Endothelial cell of umbilical vein (primary cell): ENCODE measurements around the gene MAPT. TPM values are rescaled to one million over a fixed set of nuclear protein-coding genes. Genes with fewer than 3 reads are reported as not detected.

Experiments used
- BruUV-seq: library from RNA; stranded (reverse); fragments of 400-500 nt; replicated peaks from 2 replicates; lab custom pipeline; 2021; lab: Mats Ljungman, UMichigan
- CTCF ChIA-PET: fragments of 300-600, 350-600 bp; sonication (Branson Sonifier 250); formaldehyde crosslinking; loops from one replicate; lab custom pipeline; 2021; ENCODE audit warnings: antibody characterized with exemption, inconsistent platforms; lab: Charles Lee
- POLR2A ChIA-PET: fragments of 300-600, 350-600 bp; sonication (Branson Sonifier 250); formaldehyde crosslinking; loops from one replicate; lab custom pipeline; 2021; ENCODE audit warnings: antibody characterized with exemption, inconsistent platforms; lab: Charles Lee
- DNase-seq: peaks from one replicate; pipeline ENCODE4 v3.0.0-alpha.2; 2011; ENCODE audit warnings: low read depth, low spot score
- FAIRE-seq: peaks from 2 replicates; lab custom pipeline; 2011; peaks lifted over from hg19 to GRCh38; lab: Jason Lieb, UNC
- H2AFZ ChIP-seq: 2 replicates; pipeline ENCODE4 v1.6.0; 2012; ENCODE audit warnings: low read depth, low read length, control low read depth, inconsistent platforms
- H3K27ac ChIP-seq: 2 replicates; pipeline ENCODE4 v1.5.1; 2011; ENCODE audit warnings: low read depth, mild to moderate bottlenecking, control low read depth, low read length, moderate library complexity; ENCODE audit not compliant: insufficient read depth
- H3K27me3 ChIP-seq, 2 experiments: 2 replicates each; pipeline versions ENCODE4 v1.6.0 to v1.6.1; 2011; ENCODE audit warnings: low read length in 2 of 2, mixed read lengths in 1 of 2; ENCODE audit not compliant: control insufficient read depth in 2 of 2, insufficient read depth in 2 of 2
- H3K36me3 ChIP-seq, 2 experiments: 2 replicates in 1 of 2; 3 replicates in 1 of 2; pipeline ENCODE4 v1.5.1; 2011; ENCODE audit warnings: low read length in 2 of 2, mild to moderate bottlenecking in 1 of 2, moderate library complexity in 1 of 2; ENCODE audit not compliant: control insufficient read depth in 2 of 2, insufficient read depth in 2 of 2; ENCODE audit errors: extremely low read depth in 1 of 2
- H3K4me1 ChIP-seq: 3 replicates; pipeline ENCODE4 v1.5.1; 2011; ENCODE audit warnings: mild to moderate bottlenecking, low read length; ENCODE audit not compliant: control insufficient read depth, insufficient read depth; ENCODE audit errors: extremely low read depth
- H3K4me2 ChIP-seq: 2 replicates; pipeline ENCODE4 v1.6.1; 2011; ENCODE audit warnings: low read length, control low read depth, mixed read lengths; ENCODE audit not compliant: insufficient read depth
- H3K4me3 ChIP-seq, 3 experiments: fragments of 200-600 bp in 1 of 3; sonication (generic), shearing (Covaris generic) in 1 of 3; replicated peaks in 1 of 3; 2 replicates each; pipeline ENCODE4 v1.5.1; 2011 to 2016; ENCODE audit warnings: control low read depth in 3 of 3, low read length in 3 of 3, mild to moderate bottlenecking in 2 of 3, inconsistent platforms in 1 of 3, low read depth in 1 of 3, moderate library complexity in 1 of 3; ENCODE audit not compliant: insufficient read depth in 1 of 3
- H3K79me2 ChIP-seq: 2 replicates; pipeline ENCODE4 v1.6.0; 2012; ENCODE audit warnings: low read length, inconsistent platforms; ENCODE audit not compliant: control insufficient read depth, insufficient read depth
- H3K9ac ChIP-seq: replicated peaks from 2 replicates; pipeline ENCODE3; 2011; ENCODE audit warnings: low read length, control low read depth; ENCODE audit not compliant: insufficient read depth; ENCODE audit errors: extremely low read depth
- H3K9me1 ChIP-seq: replicated peaks from 3 replicates; pipeline ENCODE4 v1.6.0; 2011; ENCODE audit warnings: mild to moderate bottlenecking, low read length; ENCODE audit not compliant: control insufficient read depth, insufficient read depth; ENCODE audit errors: extremely low read depth
- H3K9me3 ChIP-seq: replicated peaks from 2 replicates; pipeline ENCODE4 v1.5.1; 2012; ENCODE audit warnings: low read length, inconsistent platforms; ENCODE audit not compliant: control insufficient read depth, insufficient read depth
- H4K20me1 ChIP-seq: replicated peaks from 2 replicates; pipeline ENCODE3; 2011; ENCODE audit warnings: mild to moderate bottlenecking, low read length; ENCODE audit not compliant: control insufficient read depth, insufficient read depth; ENCODE audit errors: extremely low read depth
- CTCF ChIP-seq, 2 donors: IDR thresholded peaks; 1 replicate in 1 of 2; 2 replicates in 1 of 2; pipeline ENCODE4 v1.5.1; 2011; ENCODE audit warnings: low read length in 2 of 2, mild to moderate bottlenecking in 2 of 2, moderate library complexity in 2 of 2, control low read depth in 1 of 2, inconsistent platforms in 1 of 2, low read depth in 1 of 2; ENCODE audit not compliant: insufficient read depth in 1 of 2; ENCODE audit errors: extremely low read depth in 1 of 2
- EZH2 ChIP-seq: IDR thresholded peaks from 2 replicates; pipeline ENCODE4 v1.6.1; 2012; ENCODE audit warnings: borderline replicate concordance, low read depth, mild to moderate bottlenecking, moderate library complexity, low read length, inconsistent platforms; ENCODE audit not compliant: severe bottlenecking
- FOS ChIP-seq: IDR thresholded peaks from 2 replicates; pipeline ENCODE4 v1.6.1; 2011; ENCODE audit warnings: mild to moderate bottlenecking, low read length, moderate library complexity, borderline replicate concordance; ENCODE audit not compliant: insufficient read depth
- GATA2 ChIP-seq: IDR thresholded peaks from 2 replicates; pipeline ENCODE4 v1.7.0; 2011; ENCODE audit warnings: low read depth, mild to moderate bottlenecking, moderate library complexity, mixed read lengths, low read length; ENCODE audit not compliant: insufficient read length, insufficient read depth
- JUN ChIP-seq: IDR thresholded peaks from 2 replicates; pipeline ENCODE4 v1.6.1; 2011; ENCODE audit warnings: borderline replicate concordance, low read depth; ENCODE audit not compliant: insufficient read length, insufficient read depth
- MAX ChIP-seq: IDR thresholded peaks from 2 replicates; pipeline ENCODE4 v1.6.1; 2011; ENCODE audit not compliant: insufficient read depth, insufficient read length
- MYC ChIP-seq: IDR thresholded peaks from one replicate; pipeline ENCODE4 v1.6.1; 2011; ENCODE audit warnings: mild to moderate bottlenecking, low read depth, low read length
- POLR2A ChIP-seq: IDR thresholded peaks from 2 replicates; pipeline ENCODE4 v1.6.1; 2012; ENCODE audit warnings: low read depth, mild to moderate bottlenecking, control low read depth, low read length
- POLR2AphosphoS5 ChIP-seq: IDR thresholded peaks from 2 replicates; pipeline ENCODE4 v1.6.1; 2012; ENCODE audit warnings: low read depth, mild to moderate bottlenecking, control low read depth, low read length, moderate library complexity; ENCODE audit not compliant: insufficient read depth
- dilution Hi-C: fragments of 300-500 bp; cut with MboI; formaldehyde crosslinking; loops from one replicate; pipeline ENCODE4 v1.15.0; 2019; ENCODE audit warnings: low sequenced_read_pairs; ENCODE audit not compliant: extremely low pct_ligation_motif_present
- intact Hi-C: fragments of 100-400 bp; cut with micrococcal nuclease; formaldehyde crosslinking; loops from one replicate; pipeline ENCODE4 v1.10.0; 2022
- polyA plus RNA-seq, 4 experiments: library from polyadenylated mRNA; depleted of rRNA in 3 of 4; stranded (reverse) in 3 of 4; unstranded in 1 of 4; fragments of >200 nt; gene quantifications; 2 replicates each; pipeline versions ENCODE4 v1.2.1 to v1.2.3, GENCODE V29; 2011 to 2012; ENCODE audit warnings: missing spikeins in 1 of 4
- total RNA-seq: library from RNA; stranded (reverse); gene quantifications from 2 replicates; pipeline ENCODE4 v1.2.3, GENCODE V29; 2021

Gene MAPT
- total and polyA plus RNA-seq, 2 donors (not counting 3 experiments of a cell fraction or from before 2014, with no cell fraction given), result 0.04 to 0.51 TPM

GRCh38 chr17:45997166-45997565 is 102.8 kb downstream of the MAPT start:
- H3K4me1 ChIP-seq, result no peaks in the 10 kb centered on the region
- no peaks in the 10 kb centered on the region for H3K9me3 ChIP-seq
- H3K27me3 ChIP-seq, result no peaks in the 10 kb centered on the region
- no peaks in the 10 kb centered on the region for H3K9me1 ChIP-seq
- intact Hi-C loops (no loop called here), dilution Hi-C loops (no loop called here)
- no peaks in the 10 kb centered on the region for H3K79me2 ChIP-seq
- DNase-seq, result no peak
- no TSS peak for BruUV-seq
- H3K9ac ChIP-seq, result no peak overlapping the region
- H3K4me2 ChIP-seq, result no peak overlapping the region
- no peaks in the 10 kb centered on the region for H4K20me1 ChIP-seq
- TF ChIP-seq CTCF (IDR thresholded peaks at IDR 0.05; ENCODE audit: extremely low read depth in 1 of 2, insufficient read depth in 1 of 2, low read depth in 1 of 2, low read length in 2 of 2) (no peak), EZH2 (no peak), MAX (no peak), MYC (no peak), JUN (no peak)
- POLR2A ChIA-PET, result no interaction called here
- no peak overlapping the region for H2AFZ ChIP-seq
- CTCF ChIA-PET, result no interaction called here
- H3K27ac ChIP-seq, result no peak overlapping the region
- no peak for FAIRE-seq
- no peaks in the 10 kb centered on the region for H3K36me3 ChIP-seq
- H3K4me3 ChIP-seq, result no peak overlapping the region

GRCh38 chr17:45997624-45998023 is 103.3 kb downstream of the MAPT start:
- FAIRE-seq (no peak), DNase-seq (no peak)
- ChIA-PET POLR2A (no interaction called here), CTCF (interaction anchor here (1.2 kb wide), 1 partner anchor 215 kb away, joined by 5 read pairs; no protein-coding TSS in a partner anchor)
- no TSS peak for BruUV-seq
- H3K36me3 ChIP-seq, result no peaks in the 10 kb centered on the region
- H3K4me1 ChIP-seq, result no peaks in the 10 kb centered on the region
- no peaks in the 10 kb centered on the region for H3K27me3 ChIP-seq
- H3K79me2 ChIP-seq, result no peaks in the 10 kb centered on the region
- no peaks in the 10 kb centered on the region for H4K20me1 ChIP-seq
- dilution Hi-C loops, result no loop called here
- no peak for TF ChIP-seq JUN
- no peak for TF ChIP-seq CTCF (IDR thresholded peaks at IDR 0.05; ENCODE audit: extremely low read depth in 1 of 2, insufficient read depth in 1 of 2, low read depth in 1 of 2, low read length in 2 of 2)
- TF ChIP-seq POLR2A, result no peak
- TF ChIP-seq MAX, result no peak
- no peak for TF ChIP-seq EZH2
- TF ChIP-seq GATA2, result no peak
- TF ChIP-seq POLR2AphosphoS5, result no peak
- TF ChIP-seq FOS, result no peak
- no peak for TF ChIP-seq MYC
- no peaks in the 10 kb centered on the region for H3K9me3 ChIP-seq
- H3K9ac ChIP-seq, result no peak overlapping the region
- H3K9me1 ChIP-seq, result no peaks in the 10 kb centered on the region
- no peak overlapping the region for H2AFZ ChIP-seq
- no peak overlapping the region for H3K4me3 ChIP-seq
- no peak overlapping the region for H3K4me2 ChIP-seq
- no peak overlapping the region for H3K27ac ChIP-seq
- intact Hi-C loops, result no loop called here
